ENCODE data around the gene SPRR2D. TPM values are rescaled to one million over a fixed set of nuclear protein-coding genes. Genes with fewer than 3 reads are reported as not detected.

SPRR2D gene
- total and polyA plus RNA-seq, 4 donors = 1.0 to 2.5 TPM; not detected in 2

GRCh38 chr1:153072806-153073726 is 32.1 kb upstream of the SPRR2D start:
- H3K27me3 ChIP-seq (ENCODE audit: control insufficient read depth in 3 of 3, insufficient read depth in 3 of 3, low read length in 2 of 3) = no peaks in the 10 kb centered on the region
- WGBS, 2 donors = 71 to 83% methylated on average over 5 of the region's 5 CpGs
- H3K4me3 ChIP-seq = no peak overlapping the region

GRCh38 chr1:153071511-153071910 is 30.6 kb upstream of the SPRR2D start, which contains the start of gene SPRR2B:
Gene SPRR2B, minus strand, starts transcription at chr1:153071611. Its CDS starts 772 bp downstream, at chr1:153070839.
- Histone ChIP-seq H3K27ac (ENCODE audit: low read depth in 1 of 2, low read length in 1 of 2) (no peak within 1 kb of the TSS), H3K4me1 (ENCODE audit: control insufficient read depth in 5 of 5, insufficient read depth in 5 of 5, low read length in 5 of 5) (no peaks in the 10 kb centered on the region), H3K9me3 (ENCODE audit: control insufficient read depth in 4 of 4, insufficient read depth in 3 of 4, low read length in 3 of 4) (peaks cover 0 to 4% (median 0%) of the 10 kb centered on the region in 4 donors), H3K27me3 (ENCODE audit: control insufficient read depth in 3 of 3, insufficient read depth in 3 of 3, low read length in 2 of 3) (no peaks in the 10 kb centered on the region), H3K9ac (ENCODE audit: insufficient read depth in 1 of 2, low read length in 2 of 2) (no peak within 1 kb of the TSS), H3K36me3 (ENCODE audit: control insufficient read depth in 4 of 4, insufficient read depth in 4 of 4, low read length in 4 of 4) (no peaks in the 10 kb centered on the region), H3K4me3 (no peak within 1 kb of the TSS)
- ATAC-seq (ENCODE audit: insufficient read depth, low FRiP score) (no peak), DNase-seq (no peak)
- TF ChIP-seq CTCF (IDR thresholded peaks at IDR 0.05; ENCODE audit: control extremely low read depth, extremely low read depth) = no peak
- 35 to 91% methylated on average over 2 of the region's 2 CpGs for WGBS, 2 donors

More at GRCh38 chr1:153072806-153073726, 32.1 kb upstream of the SPRR2D start:
- DNase-seq (no peak), ATAC-seq (ENCODE audit: insufficient read depth, low FRiP score) (no peak)
- Histone ChIP-seq H3K9me3 (ENCODE audit: control insufficient read depth in 4 of 4, insufficient read depth in 3 of 4, low read length in 3 of 4) (peaks cover 0 to 4% (median 0%) of the 10 kb centered on the region in 4 donors), H3K4me1 (ENCODE audit: control insufficient read depth in 5 of 5, insufficient read depth in 5 of 5, low read length in 5 of 5) (no peaks in the 10 kb centered on the region), H3K36me3 (ENCODE audit: control insufficient read depth in 4 of 4, insufficient read depth in 4 of 4, low read length in 4 of 4) (no peaks in the 10 kb centered on the region), H3K9ac (ENCODE audit: insufficient read depth in 1 of 2, low read length in 2 of 2) (no peak overlapping the region), H3K27ac (ENCODE audit: low read depth in 1 of 2, low read length in 1 of 2) (no peak overlapping the region)
- TF ChIP-seq CTCF (IDR thresholded peaks at IDR 0.05; ENCODE audit: control extremely low read depth, extremely low read depth) = no peak

- Histone ChIP-seq H3K4me3 (no peak overlapping the region), H3K27me3 (ENCODE audit: control insufficient read depth in 3 of 3, insufficient read depth in 3 of 3, low read length in 2 of 3) (no peaks in the 10 kb centered on the region), H3K9ac (ENCODE audit: insufficient read depth in 1 of 2, low read length in 2 of 2) (no peak overlapping the region), H3K4me1 (ENCODE audit: control insufficient read depth in 5 of 5, insufficient read depth in 5 of 5, low read length in 5 of 5) (no peaks in the 10 kb centered on the region), H3K9me3 (ENCODE audit: control insufficient read depth in 4 of 4, insufficient read depth in 3 of 4, low read length in 3 of 4) (peaks cover 0 to 4% (median 0%) of the 10 kb centered on the region in 4 donors), H3K27ac (ENCODE audit: low read depth in 1 of 2, low read length in 1 of 2) (no peak overlapping the region), H3K36me3 (ENCODE audit: control insufficient read depth in 4 of 4, insufficient read depth in 4 of 4, low read length in 4 of 4) (no peaks in the 10 kb centered on the region)
- 69 to 73% methylated on average over 2 of the region's 2 CpGs for WGBS, 2 donors
- no peak for TF ChIP-seq CTCF (IDR thresholded peaks at IDR 0.05; ENCODE audit: control extremely low read depth, extremely low read depth)
- DNase-seq (no peak), ATAC-seq (ENCODE audit: insufficient read depth, low FRiP score) (no peak)
Observed at GRCh38 chr1:153070243-153070642, 29.3 kb upstream of the SPRR2D start.

Measured in lung (tissue), 12 donors.